Limb (tissue), 2 donors: ENCODE measurements around the gene NLRC5.

Experiments used
- DNase-seq, 2 donors: peaks; one replicate each; pipeline ENCODE4 v3.0.0-alpha.2; 2016; ENCODE audit errors: extremely low spot score in 2 of 2

Gene NLRC5

GRCh38 chr16:57025941-57026777 is 36.8 kb downstream of the NLRC5 start:
- no peak for DNase-seq

DNA sequence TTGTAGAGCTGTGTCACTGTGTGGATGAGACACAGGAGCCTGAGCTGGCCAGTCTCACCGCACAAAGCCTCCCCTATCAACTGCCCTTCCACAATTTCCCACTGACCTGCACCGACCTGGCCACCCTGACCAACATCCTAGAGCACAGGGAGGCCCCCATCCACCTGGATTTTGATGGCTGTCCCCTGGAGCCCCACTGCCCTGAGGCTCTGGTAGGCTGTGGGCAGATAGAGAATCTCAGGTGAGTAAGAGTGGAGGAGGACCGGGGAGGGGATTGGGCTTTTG is 37.4 kb downstream of the NLRC5 start:
- DNase-seq, result no peak

GRCh38 chr16:57027067-57027466 is 37.7 kb downstream of the NLRC5 start:
- DNase-seq, result no peak

DNA sequence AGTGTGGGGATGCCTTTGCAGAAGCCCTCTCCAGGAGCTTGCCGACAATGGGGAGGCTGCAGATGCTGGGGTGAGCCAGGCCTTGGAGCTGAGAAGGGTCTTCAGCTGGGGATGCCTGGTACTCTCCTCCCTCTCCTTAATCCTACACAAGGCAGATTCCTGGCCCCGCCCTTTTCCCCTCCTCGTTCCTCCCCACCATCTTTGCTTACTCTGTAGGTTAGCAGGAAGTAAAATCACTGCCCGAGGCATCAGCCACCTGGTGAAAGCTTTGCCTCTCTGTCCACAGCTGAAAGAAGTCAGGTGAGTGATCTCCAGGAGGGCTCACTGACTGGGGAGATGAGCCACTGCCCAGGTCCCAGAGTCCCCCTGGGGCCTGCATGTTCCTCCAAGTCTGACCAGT is 38.7 kb downstream of the NLRC5 start:
- DNase-seq, result no peak

DNA sequence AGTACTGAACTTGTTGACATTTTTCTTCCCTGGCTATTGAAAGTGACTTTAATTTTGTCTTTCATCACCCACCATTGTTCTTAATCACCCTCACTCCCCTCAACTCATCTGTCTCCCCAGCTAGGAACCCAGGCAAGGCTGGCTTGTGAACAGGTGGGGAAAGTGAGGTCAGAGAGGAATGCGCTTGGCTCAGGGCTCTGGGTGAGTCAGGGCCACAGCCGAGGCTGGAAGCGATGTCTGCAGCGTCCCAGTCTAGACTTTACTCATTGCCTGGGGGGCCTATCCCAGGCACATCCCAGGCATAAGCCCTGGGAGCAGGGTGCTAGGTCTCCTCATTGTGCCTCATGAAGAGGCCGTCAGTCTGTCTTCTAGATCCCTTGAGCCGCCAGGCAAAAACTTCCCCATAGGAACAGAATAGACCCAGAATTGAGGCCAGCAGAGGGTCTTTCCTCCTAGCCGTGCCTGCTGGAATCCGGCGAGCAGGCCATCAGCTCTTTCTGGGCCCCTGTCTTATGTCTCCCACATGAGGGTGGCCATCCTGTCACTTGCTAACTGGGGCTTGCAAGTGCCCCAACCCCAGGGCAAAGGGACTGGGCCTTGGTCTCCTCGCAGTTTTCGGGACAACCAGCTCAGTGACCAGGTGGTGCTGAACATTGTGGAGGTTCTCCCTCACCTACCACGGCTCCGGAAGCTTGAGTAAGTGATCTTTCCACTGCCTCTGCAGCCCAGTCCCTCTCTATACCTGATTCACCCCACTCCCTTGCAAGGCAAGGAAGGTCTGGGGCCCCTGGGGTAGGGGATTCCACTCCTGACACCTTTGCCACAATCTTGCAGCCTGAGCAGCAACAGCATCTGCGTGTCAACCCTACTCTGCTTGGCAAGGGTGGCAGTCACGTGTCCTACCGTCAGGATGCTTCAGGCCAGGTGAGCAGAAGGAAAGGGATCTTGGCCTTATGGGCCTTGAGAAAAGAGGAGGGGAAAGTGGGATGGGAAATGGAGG is 40.1 kb downstream of the NLRC5 start:
- no peak for DNase-seq

DNA sequence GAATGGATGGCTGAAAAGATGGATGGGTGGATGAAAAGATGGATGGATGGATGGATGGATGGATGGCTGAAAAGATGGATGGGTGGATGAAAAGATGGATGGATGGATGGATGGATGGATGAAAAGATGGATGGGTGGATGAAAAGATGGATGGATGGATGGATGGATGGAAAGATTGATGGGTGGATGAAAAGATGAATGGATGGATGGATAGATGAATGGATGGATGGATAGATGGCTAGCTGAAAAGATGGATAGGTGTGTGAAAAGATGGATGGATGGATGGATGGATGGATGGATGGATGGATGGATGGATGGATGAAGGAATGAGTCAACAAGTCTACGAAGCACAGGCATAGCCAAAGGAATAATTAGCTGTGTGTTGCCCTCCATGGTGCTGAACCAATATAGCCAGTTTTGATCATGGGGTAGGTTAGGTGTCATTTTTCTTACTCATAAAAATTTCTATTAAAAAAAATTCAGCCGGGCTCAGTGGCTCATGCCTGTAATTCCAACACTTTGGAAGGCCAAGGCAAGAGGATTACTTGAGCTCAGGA is 41.1 kb downstream of the NLRC5 start:
- no peak for DNase-seq

GRCh38 chr16:57031156-57031555 is 41.8 kb downstream of the NLRC5 start:
- no peak for DNase-seq

- DNase-seq, result no peak
Observed at GRCh38 chr16:57032346-57032745, 43.0 kb downstream of the NLRC5 start.

- no peak for DNase-seq
Observed at GRCh38 chr16:57032931-57033330, 43.6 kb downstream of the NLRC5 start.

GRCh38 chr16:57036315-57036714 is 47.0 kb downstream of the NLRC5 start:
- DNase-seq, result no peak

DNA sequence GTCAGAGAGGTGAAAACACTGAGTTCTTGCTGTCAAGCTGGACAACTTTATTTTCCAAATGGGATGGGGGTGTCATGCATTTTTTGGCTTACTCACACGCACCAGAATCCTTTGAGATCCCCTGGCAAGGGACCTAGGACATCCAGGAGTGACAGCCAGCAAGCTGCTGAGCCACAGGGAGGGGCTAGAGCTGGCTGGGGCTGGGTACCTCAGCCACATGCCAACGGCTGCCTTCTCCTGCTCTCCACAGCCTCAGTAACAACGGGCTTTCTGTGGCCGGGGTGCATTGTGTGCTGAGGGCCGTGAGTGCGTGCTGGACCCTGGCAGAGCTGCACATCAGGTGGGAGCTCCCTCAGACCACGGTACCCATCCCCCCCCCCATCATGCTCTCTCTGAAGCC is 47.6 kb downstream of the NLRC5 start:
- no peak for DNase-seq

DNA sequence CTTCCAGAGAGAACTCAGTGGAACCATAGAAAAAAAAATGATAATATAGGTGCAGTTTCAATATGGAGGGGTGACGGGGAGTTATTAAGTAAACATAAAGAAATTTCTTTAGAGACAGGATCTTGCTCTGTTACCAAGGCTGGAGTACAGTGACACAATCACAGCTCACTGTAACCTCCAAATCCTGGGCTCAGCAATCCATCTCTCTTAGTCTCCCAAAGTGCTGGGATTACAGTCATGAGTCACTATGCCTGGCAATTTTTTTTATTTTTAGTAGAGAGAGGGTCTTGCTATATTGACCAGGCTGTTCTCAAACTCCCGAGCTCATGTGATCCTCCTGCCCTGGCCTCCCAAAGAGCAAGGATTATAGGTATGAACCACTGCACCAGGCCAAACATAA is 48.8 kb downstream of the NLRC5 start:
- no peak for DNase-seq

DNA sequence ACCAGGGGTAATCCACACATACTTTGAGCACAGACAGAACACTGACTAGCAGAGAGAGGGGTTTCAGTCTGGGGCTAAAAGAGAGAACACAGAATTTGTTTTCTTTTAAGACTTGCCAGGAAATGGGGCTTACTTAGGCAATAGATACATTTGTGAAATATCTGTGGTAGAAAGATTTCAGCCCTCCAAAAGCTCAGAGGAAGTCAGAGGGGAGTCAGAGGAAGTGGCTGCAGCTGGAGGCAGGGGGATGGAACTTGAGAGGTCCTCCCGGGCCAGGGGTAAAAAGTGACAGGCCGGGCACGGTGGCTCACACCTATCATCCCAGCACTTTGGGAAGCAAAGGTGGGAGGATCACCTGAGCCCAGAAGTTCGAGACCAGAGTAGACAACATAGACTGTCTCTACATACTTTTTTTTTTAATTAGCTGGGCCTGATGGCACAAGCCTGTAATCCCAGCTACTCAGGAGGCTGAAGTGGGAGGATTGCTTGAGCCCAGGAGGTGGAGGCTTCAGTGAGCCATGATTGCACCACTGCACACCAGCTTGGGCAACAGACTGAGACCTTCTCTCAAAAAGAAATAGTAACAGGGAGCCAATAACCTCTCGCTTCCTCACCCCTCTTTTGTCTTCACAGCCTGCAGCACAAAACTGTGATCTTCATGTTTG is 49.9 kb downstream of the NLRC5 start:
- no peak for DNase-seq

DNA sequence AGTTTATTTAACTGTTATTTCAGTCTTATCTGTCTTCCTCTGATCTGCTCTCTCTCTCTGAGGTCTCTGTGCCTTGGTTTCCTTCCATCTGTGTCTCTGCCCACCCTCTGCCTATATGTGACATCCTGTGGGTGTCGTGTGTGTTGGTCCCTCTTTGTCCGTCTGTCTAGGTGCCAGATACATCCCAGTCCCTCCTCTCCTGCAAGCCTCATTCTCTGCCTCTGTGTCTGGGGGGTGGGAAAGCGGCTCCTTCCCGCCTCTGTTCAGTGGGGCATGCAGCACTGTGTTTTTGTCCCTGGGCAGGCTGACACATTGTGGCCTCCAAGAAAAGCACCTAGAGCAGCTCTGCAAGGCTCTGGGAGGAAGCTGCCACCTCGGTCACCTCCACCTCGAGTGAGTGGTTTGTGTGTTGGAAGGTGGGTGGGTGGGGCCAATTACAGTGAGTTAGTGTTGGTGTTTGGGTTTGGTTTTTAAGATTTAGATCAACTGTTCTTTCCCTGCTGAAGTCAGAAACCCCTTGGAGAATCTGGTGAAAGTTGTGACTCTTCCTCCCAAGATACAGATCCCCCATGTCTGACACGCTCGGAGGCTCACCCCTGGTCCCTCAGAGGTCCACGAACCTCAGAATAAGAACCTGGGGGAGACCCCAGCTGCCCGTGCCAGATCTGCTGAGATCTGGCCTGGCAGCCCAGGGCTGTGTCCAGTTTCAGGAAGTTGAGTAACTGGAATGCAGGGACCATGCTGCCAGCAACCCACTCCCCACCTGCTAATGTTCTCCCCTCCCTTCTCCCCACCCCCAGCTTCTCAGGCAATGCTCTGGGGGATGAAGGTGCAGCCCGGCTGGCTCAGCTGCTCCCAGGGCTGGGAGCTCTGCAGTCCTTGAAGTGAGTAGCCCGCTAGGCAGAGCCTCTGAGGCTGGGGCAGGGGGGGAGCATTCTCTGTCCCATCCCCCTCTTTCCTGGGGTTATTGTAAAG is 52.1 kb downstream of the NLRC5 start:
- no peak for DNase-seq

DNA sequence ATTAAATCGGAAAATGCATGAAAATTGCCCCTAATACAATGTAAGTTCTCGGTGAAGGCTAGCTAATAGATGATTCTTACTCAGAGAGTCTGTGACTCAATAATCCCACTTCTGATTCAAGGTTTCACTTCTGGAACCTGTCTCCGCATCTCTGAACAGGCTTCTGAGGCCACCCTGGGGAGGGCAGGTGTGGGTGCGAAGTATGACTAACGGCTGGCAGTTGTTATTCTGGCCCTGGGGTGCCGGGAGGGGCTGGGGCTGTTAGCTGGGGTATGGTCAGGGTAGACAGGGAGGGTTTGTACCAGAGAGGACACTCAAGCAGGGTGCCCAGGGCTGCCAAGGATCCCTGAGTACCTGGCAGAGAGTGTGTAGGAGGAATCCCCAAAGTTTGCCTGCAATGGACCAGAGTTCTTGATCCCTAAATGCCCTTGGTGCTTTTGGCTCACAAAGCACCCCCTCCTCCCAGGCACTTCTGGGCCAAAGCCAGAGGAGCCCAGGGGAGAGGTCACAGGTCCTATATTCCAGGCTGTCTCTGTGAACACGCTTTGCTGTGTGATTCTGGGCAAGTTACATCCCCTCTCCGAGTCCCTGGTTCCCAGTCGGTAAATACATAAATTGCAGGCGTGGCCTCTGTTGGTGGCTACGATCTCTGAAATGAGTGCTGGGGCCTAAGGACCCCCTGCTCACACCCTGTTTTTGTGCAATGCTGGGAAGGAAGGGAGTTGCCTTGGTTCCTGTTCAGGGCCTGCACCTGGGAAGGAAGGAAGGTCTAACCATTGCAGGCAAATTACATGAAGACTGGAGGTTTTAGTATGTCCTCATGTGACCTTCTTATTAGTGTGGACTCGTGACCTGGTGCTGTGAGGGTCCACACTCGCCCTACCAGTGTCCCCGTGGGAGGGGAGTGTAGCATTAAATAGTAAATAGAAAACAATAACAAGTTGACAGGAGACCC is 53.1 kb downstream of the NLRC5 start:
- DNase-seq, result no peak

GRCh38 chr16:57043248-57043647 is 53.9 kb downstream of the NLRC5 start:
- DNase-seq, result no peak

DNA sequence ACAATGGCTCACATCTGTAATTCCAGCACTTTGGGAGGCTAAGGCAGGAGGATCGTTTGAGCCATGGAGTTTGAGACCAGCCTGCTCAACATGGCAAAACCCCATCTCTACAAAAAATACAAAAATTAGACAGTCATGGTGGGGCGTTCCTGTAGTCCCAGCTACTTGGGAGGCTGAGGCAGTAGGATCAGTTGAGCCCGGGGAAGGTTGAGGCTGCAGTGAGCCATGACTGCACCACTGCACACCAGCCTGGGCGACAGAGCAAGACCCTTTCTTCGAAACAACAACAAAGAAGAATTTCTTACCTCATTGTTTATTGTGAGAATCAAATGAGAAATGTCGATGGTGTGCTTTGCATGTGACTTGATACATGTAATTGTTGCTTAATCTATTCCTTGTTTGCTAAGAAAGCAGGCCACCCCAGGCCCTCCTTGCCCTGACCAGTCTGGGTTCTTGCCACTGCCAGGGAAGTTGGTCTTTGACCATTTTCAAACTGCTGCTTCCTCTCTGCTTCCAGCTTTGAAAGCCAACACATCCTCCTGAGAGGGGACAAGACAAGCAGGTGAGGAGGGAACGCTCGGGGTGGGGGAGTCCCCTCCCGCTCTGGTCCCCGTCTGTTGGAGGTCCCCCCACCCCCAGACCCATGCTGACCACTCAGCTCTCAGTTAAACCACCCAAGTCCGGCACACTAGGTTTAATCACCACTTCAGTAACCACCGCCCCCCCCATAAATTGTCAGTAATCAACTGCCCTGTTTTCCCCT is 55.8 kb downstream of the NLRC5 start:
- DNase-seq, result no peak

GRCh38 chr16:57045694-57046381 is 56.5 kb downstream of the NLRC5 start:
- DNase-seq, result peak; percentile 64 to 78
